Medulla oblongata (tissue), 1 donor: Measurements from ENCODE around the gene RAB6A.
A peak's percentile ranks its signal among the peaks of the same experiment; 100 is the strongest.
"Not testable (repeated sequence)": the region's sequence is repeated elsewhere in the genome, so short reads cannot be mapped to it uniquely, and the experiment has no call there.

ENCODE experiments used
- DNase-seq: peaks from one replicate; pipeline ENCODE4 v3.0.0-alpha.2; 2015; ENCODE audit errors: extremely low spot score

RAB6A gene

DNA sequence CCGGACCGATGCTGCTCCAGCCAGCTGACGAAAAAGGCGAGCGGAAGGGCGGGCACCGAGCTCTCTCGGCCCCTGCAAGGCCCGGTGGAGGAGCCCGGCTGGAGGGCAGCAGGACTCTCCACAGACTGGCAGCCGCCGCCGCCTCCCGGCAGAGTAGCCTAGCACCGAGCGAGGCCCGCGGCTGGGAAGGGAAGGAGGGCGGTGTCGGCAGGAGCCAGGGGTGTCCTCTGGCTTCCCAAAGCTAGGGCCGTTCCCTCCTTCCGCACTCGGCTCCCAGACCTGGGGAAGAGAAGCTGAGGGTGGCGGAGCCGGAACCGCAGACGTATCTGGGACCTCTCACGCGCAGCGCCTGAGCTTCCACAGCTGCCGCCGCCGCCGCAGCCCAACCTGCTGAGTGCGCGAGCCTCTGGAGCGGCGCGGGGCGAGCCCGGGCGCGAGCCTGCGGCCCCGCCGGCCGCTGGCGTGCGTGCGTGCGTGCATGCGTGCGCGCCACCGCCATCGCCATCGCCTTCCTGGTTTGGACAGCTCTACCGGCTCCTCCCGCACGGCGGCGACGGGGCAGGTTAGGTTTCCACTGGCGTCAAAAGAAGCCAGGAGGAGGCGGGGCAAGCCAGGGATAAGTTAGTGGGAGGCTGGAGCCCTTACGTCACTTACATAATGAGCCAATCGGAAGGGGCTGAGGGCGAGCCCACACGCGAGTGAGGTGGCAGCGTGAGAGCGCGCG is at the start of gene RAB6A:
TSS of gene RAB6A (minus strand) at position 396 of the 724 bp plus-strand sequence. CDS start 439 bp downstream, outside the sequence.
- peak; percentile 100 for DNase-seq

- no peak for DNase-seq
These were observed 49.8 kb upstream of the RAB6A start for GRCh38 chr11:73810637-73811036.

DNA sequence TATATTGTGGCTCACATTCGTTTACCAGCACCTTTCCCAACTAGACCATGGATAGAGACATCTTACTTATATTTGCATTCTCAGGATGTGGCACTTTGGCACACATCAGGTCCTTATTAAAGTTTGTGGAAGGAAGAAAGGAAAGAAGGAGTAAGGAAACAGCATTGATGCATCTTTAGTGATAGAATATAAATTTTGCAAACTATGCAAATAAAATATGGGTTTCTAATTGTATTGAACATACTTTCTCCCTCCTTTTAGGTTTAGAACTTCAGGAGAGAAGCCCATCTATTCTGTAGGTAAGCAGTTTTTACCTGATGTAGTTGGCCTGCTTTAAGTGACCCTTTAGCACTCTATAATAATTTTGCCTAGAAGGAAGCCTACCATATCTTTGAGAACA is 47.2 kb upstream of the RAB6A start:
- no peak for DNase-seq

DNA sequence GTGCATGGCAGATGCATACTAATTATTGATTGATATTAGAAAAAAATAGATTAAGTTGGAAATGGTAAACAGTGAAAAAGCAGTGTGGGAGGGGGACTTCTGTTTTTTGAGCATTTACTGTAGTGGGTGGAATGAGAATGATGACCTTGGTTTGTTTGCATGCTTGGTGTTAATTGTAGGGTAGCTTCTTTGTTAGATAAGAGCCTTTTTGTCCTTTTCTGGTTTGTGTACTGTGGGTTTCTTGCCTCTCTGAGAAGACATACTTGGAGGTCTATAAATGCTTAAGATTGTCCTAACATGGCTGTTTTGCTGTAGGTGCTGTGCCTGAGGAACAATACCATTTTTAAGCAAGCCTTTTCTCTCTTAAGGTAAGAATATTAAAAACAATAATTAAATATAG is 43.8 kb upstream of the RAB6A start:
- DNase-seq, result no peak

DNA sequence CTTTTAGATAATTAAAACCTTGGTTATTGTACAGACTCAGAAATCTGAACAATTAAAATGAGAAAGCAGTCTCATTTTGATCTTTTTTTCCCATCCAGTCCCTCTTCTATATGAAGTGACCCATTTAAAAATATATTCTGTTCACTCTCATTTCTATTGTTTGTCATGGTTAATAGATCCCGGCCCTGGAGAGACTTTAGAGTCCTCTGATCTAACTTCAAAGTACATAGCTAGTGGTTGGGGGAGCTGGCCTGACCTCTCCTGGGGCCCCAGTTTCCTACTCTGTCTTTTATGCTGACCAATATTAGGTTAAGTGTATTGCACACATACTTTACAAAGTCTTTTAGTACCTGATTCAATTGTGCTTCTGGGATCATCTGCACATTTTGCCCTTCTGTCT is 40.3 kb upstream of the RAB6A start:
- no peak for DNase-seq

- DNase-seq, result no peak
These were observed 39.5 kb upstream of the RAB6A start for GRCh38 chr11:73800276-73800806.

GRCh38 chr11:73797457-73797856 is 36.6 kb upstream of the RAB6A start:
- peak; percentile 60 for DNase-seq

- peak; percentile 84 for DNase-seq
These were observed 35.2 kb upstream of the RAB6A start for GRCh38 chr11:73795925-73796632.

GRCh38 chr11:73792584-73792983 is 31.7 kb upstream of the RAB6A start:
- DNase-seq, result no peak

- no peak for DNase-seq
These were observed 28.4 kb upstream of the RAB6A start for GRCh38 chr11:73789279-73789670.

DNA sequence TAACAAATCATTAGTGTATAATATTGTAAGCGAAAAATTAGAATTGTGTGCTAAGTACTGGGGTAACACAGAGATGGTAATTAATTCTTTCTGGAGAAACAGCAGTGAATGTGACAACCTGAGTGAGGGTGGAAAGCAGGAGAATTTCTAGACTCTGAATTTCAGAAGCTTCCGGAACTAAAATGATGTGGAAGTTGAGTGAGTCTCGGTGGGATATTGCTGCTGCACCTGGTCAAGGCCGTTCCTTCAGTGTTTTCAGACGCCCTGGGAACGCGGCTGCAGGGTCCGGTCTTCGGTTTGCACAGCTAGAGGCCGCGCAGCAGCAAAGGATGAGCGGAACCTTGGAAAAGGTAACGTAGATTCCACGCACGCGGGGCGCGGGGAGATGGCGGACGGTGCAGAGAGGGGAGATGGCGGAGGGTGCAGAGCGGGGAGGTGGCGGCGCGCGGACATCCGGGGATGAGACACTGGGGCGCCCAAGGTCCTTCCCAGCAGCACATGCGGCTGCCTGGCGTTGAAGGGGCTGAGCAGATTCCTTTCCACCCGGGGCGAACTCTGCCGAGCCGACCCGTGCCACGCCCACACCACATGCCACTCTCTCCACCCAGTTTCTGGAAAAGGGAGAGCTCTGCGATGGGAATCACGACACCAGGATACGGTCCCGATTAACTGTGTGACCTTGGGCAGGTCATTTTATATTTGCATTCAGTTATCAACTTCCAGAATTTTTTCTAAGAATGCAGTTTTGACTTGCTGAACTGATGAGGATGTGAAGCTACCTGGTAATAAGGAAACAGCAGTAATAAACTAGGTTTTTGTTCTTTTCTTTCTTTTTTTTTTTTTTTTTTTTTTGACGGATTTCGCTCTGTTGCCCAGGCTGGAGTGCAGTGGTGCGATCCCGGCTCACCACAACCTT is 27.0 kb upstream of the RAB6A start, which contains the start of gene MRPL48:
TSS of gene MRPL48 (plus strand) at position 232 of the 916 bp plus-strand sequence. CDS start at position 330, 98 bp downstream.
- DNase-seq, result peak; percentile 85

DNA sequence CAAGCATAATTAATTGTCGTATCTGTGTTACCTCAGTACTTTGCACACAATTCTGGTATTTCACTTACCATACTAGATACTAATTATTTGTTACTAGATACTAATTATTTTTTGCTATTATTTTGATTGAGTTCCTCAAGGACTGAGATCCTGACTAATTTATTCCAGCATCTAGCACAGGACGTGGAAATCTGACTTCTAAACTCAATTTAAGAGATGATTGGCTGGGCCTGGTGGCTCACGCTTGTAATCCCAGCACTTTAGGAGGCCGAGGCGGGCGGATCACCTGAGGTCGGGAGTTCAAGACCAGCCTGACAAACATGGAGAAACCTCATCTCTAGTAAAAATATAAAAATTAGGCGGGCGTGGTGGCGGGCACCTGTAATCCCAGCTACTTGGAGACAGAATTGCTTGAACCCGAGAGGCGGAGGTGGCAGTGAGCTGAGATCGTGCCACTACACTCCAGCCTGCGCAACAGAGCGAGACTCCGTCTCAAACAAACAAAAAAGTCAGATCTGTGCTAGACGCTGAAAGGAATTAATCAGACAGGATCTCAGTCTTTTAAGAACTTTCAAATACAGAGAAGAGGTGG is 26.3 kb upstream of the RAB6A start:
- no peak for DNase-seq

DNA sequence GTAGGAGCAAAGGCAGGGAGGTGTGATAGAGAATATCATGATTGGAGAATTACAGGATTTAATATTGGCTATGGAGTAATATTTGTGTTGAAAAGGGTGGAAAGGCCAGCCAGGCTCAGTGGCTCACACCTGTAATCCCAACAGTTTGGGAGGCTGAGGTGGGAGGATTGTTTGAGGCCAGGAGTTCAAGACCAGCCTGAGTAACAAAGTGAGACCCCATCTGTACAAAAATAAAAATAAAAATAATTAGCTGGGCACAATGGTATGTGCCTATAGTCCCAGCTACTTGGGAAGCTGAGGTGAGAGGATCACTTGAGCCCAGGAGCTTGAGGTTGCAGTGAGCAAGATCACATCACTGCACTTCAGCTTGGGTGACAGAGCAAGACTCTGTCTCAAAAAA is 24.6 kb upstream of the RAB6A start:
- DNase-seq, result not testable (repeated sequence)

DNA sequence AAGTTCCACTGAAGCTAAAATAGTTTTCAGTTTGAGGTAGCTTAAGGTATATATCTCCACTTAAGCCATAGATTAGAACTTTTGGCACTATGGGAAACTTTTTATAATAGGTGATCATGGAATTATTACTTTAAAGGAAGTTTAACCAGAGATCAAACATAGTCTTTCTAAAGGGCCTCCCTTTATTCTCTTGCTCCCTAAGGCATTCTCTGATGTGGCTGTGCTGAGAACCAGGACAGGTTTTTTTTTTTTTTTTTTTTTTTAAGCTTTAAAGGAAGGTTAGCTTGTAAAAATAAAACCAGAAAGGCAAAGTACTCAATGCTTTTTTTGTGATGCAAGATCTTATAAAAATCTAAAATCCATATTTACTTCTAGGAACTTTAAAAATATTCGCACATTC is 23.9 kb upstream of the RAB6A start:
- no peak for DNase-seq

GRCh38 chr11:73784080-73784634 is 23.3 kb upstream of the RAB6A start:
- no peak for DNase-seq

GRCh38 chr11:73783483-73784020 is 22.7 kb upstream of the RAB6A start:
- no peak for DNase-seq

DNA sequence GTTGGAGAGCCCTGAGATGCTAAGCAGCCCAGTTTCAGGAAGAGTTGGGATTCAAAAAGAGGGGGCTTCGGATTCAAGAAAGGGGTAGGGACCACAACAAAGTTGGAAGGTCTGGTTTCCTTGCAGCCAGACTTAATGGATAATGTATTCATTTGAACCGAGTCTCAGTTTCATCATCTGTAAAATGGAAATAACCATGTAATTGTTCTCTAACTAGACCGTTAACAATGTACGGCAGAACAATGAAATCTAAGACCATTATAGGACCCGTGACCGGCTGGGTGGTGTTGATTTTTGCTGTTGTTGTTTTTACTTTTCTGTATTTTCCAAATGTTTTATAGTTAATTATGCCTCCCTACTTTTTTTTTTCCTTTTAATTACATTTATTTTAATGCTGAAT is 20.4 kb upstream of the RAB6A start:
- no peak for DNase-seq

GRCh38 chr11:73779084-73779902 is 18.4 kb upstream of the RAB6A start:
- DNase-seq, result peak; percentile 99

GRCh38 chr11:73770811-73771210 is 9.9 kb upstream of the RAB6A start:
- not testable (repeated sequence) for DNase-seq

DNA sequence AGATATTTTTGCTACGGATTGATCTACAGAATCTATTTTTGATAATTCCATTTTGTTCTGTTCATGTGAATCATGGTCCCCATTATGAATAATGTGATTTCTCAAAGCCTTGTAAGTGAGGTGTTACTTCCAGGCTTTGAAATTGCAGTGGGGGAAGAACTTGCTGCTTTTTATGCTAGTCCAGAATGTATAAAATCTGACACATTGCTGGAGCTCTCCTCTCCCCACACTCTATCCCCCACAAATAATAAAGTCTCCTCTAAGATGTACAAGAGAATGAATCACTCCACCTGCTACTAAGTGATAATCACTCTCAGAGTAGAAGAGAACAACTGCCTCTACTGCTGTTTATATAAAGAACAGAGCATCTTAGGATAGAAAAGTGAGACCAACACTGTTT is 5.9 kb upstream of the RAB6A start:
- DNase-seq, result no peak
